ENCODE data around the gene UMODL1.

UMODL1 gene

DNA sequence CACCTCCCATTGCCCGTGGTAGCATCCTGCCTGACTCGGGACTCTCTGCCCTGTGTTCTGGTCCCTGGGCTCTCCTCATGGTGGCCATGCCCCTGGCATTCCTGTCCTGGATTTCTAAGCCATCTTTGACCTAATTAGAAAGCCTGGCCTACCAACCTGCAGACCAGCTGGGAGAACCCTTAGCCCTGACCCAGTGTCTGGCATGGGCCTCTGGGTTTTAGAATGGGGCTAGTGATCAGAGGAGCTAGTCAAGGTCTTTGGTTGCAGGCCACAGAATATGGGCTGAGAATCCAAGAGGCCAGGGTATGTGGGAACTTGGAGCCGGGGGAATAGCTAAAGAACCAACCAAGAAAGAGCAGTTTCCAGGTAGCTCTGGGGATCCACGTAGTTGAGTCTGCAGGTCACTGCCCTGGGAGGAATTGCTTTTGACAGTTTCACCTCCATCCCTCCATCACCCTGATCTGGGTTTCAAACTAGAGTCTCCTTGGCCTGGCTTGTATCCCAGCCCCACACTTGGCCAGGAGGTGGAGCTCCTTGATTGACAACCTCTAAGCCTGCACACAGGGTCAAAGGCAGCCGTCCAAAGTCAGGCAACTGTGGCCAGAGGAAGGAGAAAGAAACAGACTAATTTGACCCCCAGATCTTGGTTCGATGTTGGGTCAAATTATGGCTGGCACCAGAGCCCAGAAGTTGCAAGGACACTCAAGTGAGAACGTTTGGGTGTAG, 93.1 kb downstream of the UMODL1 start:
- Histone ChIP-seq H4K8ac (ENCODE audit: low read depth, low read length) (no peak overlapping the region), H3K9me3 (ENCODE audit: insufficient read depth, low read depth, low read length) (peaks cover 2% of the 10 kb centered on the region), H2AK5ac (ENCODE audit: low read length) (no peak overlapping the region), H3K79me2 (ENCODE audit: control insufficient read depth, insufficient read depth, low read length, poor library complexity) (no peaks in the 10 kb centered on the region), H3K14ac (ENCODE audit: low read length) (no peak overlapping the region), H2AFZ (ENCODE audit: insufficient read depth, low read length, poor library complexity) (no peak overlapping the region), H3K4me1 (ENCODE audit: control insufficient read depth in 1 of 2, insufficient read depth in 2 of 2, low read length in 2 of 2) (peaks cover 0 to 8% of the 10 kb centered on the region in 2 experiments), H4K91ac (ENCODE audit: low read depth, low read length) (no peak overlapping the region), H4K12ac (ENCODE audit: low read depth, low read length) (no peak overlapping the region), H3K36me3 (ENCODE audit: control insufficient read depth in 1 of 2, insufficient read depth in 2 of 2, low read length in 2 of 2) (no peaks in the 10 kb centered on the region), H2BK5ac (ENCODE audit: low read depth, low read length, poor library complexity) (no peak overlapping the region), H3K27me3 (ENCODE audit: insufficient read depth, low read length) (no peaks in the 10 kb centered on the region), H2BK12ac (ENCODE audit: low read length) (no peak overlapping the region), H3K4me3 (ENCODE audit: low read depth, low read length) (no peak overlapping the region), H2BK120ac (ENCODE audit: insufficient read depth, low read length, poor library complexity) (no peak overlapping the region), H3K18ac (ENCODE audit: low read length) (no peak overlapping the region), H3K79me1 (ENCODE audit: low read length) (no peaks in the 10 kb centered on the region), H3K4ac (ENCODE audit: low read depth, low read length) (no peak overlapping the region), H3K23ac (ENCODE audit: low read length) (no peak overlapping the region), H3K9ac (ENCODE audit: low read length) (no peak overlapping the region), H3K27ac (ENCODE audit: low read depth, low read length) (no peak overlapping the region), H3K4me2 (ENCODE audit: low read length) (no peak overlapping the region)
- DNase-seq, result peak; percentile 38 to 75
- no CpG with 5 or more reads among the region's 7 CpGs for WGBS (ENCODE audit: extremely low coverage, insufficient coverage, insufficient read length)

GRCh38 chr21:42164818-42165217, 93.7 kb downstream of the UMODL1 start:
- Histone ChIP-seq H2BK12ac (ENCODE audit: low read length) (no peak overlapping the region), H4K91ac (ENCODE audit: low read depth, low read length) (no peak overlapping the region), H2BK5ac (ENCODE audit: low read depth, low read length, poor library complexity) (no peak overlapping the region), H3K9me3 (ENCODE audit: insufficient read depth, low read depth, low read length) (peaks cover 2% of the 10 kb centered on the region), H3K79me2 (ENCODE audit: control insufficient read depth, insufficient read depth, low read length, poor library complexity) (no peaks in the 10 kb centered on the region), H3K9ac (ENCODE audit: low read length) (no peak overlapping the region), H3K4me3 (ENCODE audit: low read depth, low read length) (no peak overlapping the region), H3K27me3 (ENCODE audit: insufficient read depth, low read length) (no peaks in the 10 kb centered on the region), H3K79me1 (ENCODE audit: low read length) (no peaks in the 10 kb centered on the region), H3K18ac (ENCODE audit: low read length) (no peak overlapping the region), H3K27ac (ENCODE audit: low read depth, low read length) (no peak overlapping the region), H2AK5ac (ENCODE audit: low read length) (no peak overlapping the region), H3K23ac (ENCODE audit: low read length) (no peak overlapping the region), H2AFZ (ENCODE audit: insufficient read depth, low read length, poor library complexity) (no peak overlapping the region), H3K4me1 (ENCODE audit: control insufficient read depth in 1 of 2, insufficient read depth in 2 of 2, low read length in 2 of 2) (peaks cover 0 to 8% of the 10 kb centered on the region in 2 experiments), H3K36me3 (ENCODE audit: control insufficient read depth in 1 of 2, insufficient read depth in 2 of 2, low read length in 2 of 2) (no peaks in the 10 kb centered on the region), H4K12ac (ENCODE audit: low read depth, low read length) (no peak overlapping the region), H3K4ac (ENCODE audit: low read depth, low read length) (no peak overlapping the region), H4K8ac (ENCODE audit: low read depth, low read length) (no peak overlapping the region), H3K4me2 (ENCODE audit: low read length) (no peak overlapping the region), H2BK120ac (ENCODE audit: insufficient read depth, low read length, poor library complexity) (no peak overlapping the region), H3K14ac (ENCODE audit: low read length) (no peak overlapping the region)
- WGBS (ENCODE audit: extremely low coverage, insufficient coverage, insufficient read length), result no CpG with 5 or more reads among the region's 4 CpGs
- DNase-seq, result no peak

- Histone ChIP-seq H3K9ac (ENCODE audit: low read length) (no peak overlapping the region), H2AK5ac (ENCODE audit: low read length) (no peak overlapping the region), H2BK120ac (ENCODE audit: insufficient read depth, low read length, poor library complexity) (no peak overlapping the region), H3K4ac (ENCODE audit: low read depth, low read length) (no peak overlapping the region), H4K8ac (ENCODE audit: low read depth, low read length) (no peak overlapping the region), H3K4me2 (ENCODE audit: low read length) (no peak overlapping the region), H3K9me3 (ENCODE audit: insufficient read depth, low read depth, low read length) (peaks cover 2% of the 10 kb centered on the region), H3K79me2 (ENCODE audit: control insufficient read depth, insufficient read depth, low read length, poor library complexity) (no peaks in the 10 kb centered on the region), H3K27ac (ENCODE audit: low read depth, low read length) (no peak overlapping the region), H3K27me3 (ENCODE audit: insufficient read depth, low read length) (no peaks in the 10 kb centered on the region), H2BK5ac (ENCODE audit: low read depth, low read length, poor library complexity) (no peak overlapping the region), H3K23ac (ENCODE audit: low read length) (no peak overlapping the region), H4K91ac (ENCODE audit: low read depth, low read length) (no peak overlapping the region), H4K12ac (ENCODE audit: low read depth, low read length) (no peak overlapping the region), H3K14ac (ENCODE audit: low read length) (no peak overlapping the region), H3K4me1 (ENCODE audit: control insufficient read depth in 1 of 2, insufficient read depth in 2 of 2, low read length in 2 of 2) (peaks cover 0 to 8% of the 10 kb centered on the region in 2 experiments), H2AFZ (ENCODE audit: insufficient read depth, low read length, poor library complexity) (no peak overlapping the region), H3K36me3 (ENCODE audit: control insufficient read depth in 1 of 2, insufficient read depth in 2 of 2, low read length in 2 of 2) (no peaks in the 10 kb centered on the region), H3K79me1 (ENCODE audit: low read length) (no peaks in the 10 kb centered on the region), H3K4me3 (ENCODE audit: low read depth, low read length) (no peak overlapping the region), H3K18ac (ENCODE audit: low read length) (no peak overlapping the region), H2BK12ac (ENCODE audit: low read length) (no peak overlapping the region)
- WGBS (ENCODE audit: extremely low coverage, insufficient coverage, insufficient read length), result no CpG with 5 or more reads among the region's 18 CpGs
- DNase-seq, result no peak
These were observed 94.8 kb downstream of the UMODL1 start for GRCh38 chr21:42165901-42166300.

DNA sequence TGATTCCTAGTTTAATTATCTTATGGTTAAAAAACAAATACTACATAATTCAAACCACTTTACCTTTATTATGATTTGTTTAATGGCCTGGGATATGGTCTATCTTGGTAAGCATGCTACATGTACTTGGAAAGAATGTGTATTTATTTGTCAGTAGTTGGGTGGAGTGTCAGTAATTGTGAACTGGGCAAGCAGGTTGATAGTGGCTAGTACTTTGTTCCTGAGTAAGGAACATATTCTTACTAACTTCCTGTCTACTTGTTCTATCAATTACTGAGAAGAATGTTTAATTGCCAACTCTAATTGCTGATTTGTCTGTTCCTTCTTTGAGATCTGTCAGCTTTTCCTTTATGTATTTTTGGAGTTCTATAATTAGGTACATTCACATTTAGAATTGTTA, 98.6 kb downstream of the UMODL1 start:
- Histone ChIP-seq H3K36me3 (ENCODE audit: control insufficient read depth in 1 of 2, insufficient read depth in 2 of 2, low read length in 2 of 2) (no peaks in the 10 kb centered on the region), H3K4me3 (ENCODE audit: low read depth, low read length) (no peak overlapping the region), H3K4ac (ENCODE audit: low read depth, low read length) (no peak overlapping the region), H3K9me3 (ENCODE audit: insufficient read depth, low read depth, low read length) (peaks cover 3% of the 10 kb centered on the region), H2BK12ac (ENCODE audit: low read length) (no peak overlapping the region), H2BK5ac (ENCODE audit: low read depth, low read length, poor library complexity) (no peak overlapping the region), H4K91ac (ENCODE audit: low read depth, low read length) (no peak overlapping the region), H2AFZ (ENCODE audit: insufficient read depth, low read length, poor library complexity) (no peak overlapping the region), H3K18ac (ENCODE audit: low read length) (no peak overlapping the region), H3K23ac (ENCODE audit: low read length) (no peak overlapping the region), H2BK120ac (ENCODE audit: insufficient read depth, low read length, poor library complexity) (no peak overlapping the region), H3K27me3 (ENCODE audit: insufficient read depth, low read length) (no peaks in the 10 kb centered on the region), H3K79me1 (ENCODE audit: low read length) (no peaks in the 10 kb centered on the region), H3K9ac (ENCODE audit: low read length) (no peak overlapping the region), H3K14ac (ENCODE audit: low read length) (no peak overlapping the region), H4K8ac (ENCODE audit: low read depth, low read length) (no peak overlapping the region), H4K12ac (ENCODE audit: low read depth, low read length) (no peak overlapping the region), H2AK5ac (ENCODE audit: low read length) (no peak overlapping the region), H3K27ac (ENCODE audit: low read depth, low read length) (no peak overlapping the region), H3K4me1 (ENCODE audit: control insufficient read depth in 1 of 2, insufficient read depth in 2 of 2, low read length in 2 of 2) (no peaks in the 10 kb centered on the region), H3K4me2 (ENCODE audit: low read length) (no peak overlapping the region), H3K79me2 (ENCODE audit: control insufficient read depth, insufficient read depth, low read length, poor library complexity) (no peaks in the 10 kb centered on the region)
- DNase-seq, result no peak

All from trophoblast cell (in vitro differentiated cells and primary cell).